ENCODE results near the gene SHISA6.

DNA sequence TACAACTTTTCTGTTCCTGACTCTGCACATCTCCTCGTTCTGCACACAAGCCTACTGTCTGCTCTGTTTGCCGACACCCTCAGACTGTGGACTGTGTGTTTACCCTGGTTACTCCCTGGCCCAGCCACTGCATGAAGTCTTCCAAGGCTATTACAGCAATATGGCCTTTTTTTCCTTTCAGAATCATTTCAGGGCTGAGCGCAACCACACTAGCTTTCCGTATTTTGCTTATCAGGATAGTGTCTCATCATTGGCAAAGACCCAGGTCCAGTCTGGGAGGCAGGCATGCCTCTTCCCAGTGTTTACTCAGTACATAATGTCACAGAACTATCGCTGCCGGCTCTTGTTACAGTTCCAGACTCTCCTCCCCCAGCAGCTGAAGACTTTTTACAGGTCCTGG lies 367.4 kb downstream of the SHISA6 start:
- no peak for TF ChIP-seq POLR2A (IDR thresholded peaks at IDR 0.05)
- TF ChIP-seq, protein P1, sequence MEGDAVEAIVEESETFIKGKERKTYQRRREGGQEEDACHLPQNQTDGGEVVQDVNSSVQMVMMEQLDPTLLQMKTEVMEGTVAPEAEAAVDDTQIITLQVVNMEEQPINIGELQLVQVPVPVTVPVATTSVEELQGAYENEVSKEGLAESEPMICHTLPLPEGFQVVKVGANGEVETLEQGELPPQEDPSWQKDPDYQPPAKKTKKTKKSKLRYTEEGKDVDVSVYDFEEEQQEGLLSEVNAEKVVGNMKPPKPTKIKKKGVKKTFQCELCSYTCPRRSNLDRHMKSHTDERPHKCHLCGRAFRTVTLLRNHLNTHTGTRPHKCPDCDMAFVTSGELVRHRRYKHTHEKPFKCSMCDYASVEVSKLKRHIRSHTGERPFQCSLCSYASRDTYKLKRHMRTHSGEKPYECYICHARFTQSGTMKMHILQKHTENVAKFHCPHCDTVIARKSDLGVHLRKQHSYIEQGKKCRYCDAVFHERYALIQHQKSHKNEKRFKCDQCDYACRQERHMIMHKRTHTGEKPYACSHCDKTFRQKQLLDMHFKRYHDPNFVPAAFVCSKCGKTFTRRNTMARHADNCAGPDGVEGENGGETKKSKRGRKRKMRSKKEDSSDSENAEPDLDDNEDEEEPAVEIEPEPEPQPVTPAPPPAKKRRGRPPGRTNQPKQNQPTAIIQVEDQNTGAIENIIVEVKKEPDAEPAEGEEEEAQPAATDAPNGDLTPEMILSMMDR (IDR thresholded peaks at IDR 0.05): no peak
